Measurements from ENCODE around the gene ROGDI. TPM values are rescaled to one million over a fixed set of nuclear protein-coding genes. Genes with fewer than 3 reads are reported as not detected.
"Not testable (repeated sequence)": the region's sequence is repeated elsewhere in the genome, so short reads cannot be mapped to it uniquely, and the experiment has no call there.

Gene ROGDI
- total and polyA plus RNA-seq, 2 donors = 8.5 to 45.1 TPM

DNA sequence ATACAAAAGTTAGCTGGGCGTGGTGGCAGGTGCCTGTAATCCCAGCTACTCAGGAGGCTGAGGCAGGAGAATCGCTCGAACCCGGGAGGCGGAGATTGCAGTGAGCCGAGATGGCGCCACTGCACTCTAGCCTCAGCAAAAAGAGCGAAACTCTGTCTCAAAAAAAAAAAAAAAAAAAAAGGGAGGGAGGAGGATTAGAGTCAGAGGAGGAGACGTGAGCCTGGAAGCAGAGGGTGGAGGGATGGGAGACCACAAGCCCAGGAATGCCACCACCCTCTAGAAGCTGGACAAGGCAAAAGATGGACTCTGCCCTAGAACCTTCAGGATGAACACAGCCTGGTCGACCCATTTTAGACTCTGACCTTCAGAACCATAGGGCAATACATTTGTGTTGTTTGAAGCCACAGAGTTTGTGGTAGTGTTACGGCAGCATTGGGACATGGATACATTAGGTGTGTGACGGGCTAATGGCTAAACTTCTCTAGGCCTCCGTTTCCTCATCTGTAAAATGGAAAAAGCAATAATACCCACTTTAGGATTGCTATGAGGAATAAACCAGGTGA, 9.4 kb downstream of the ROGDI start:
- H3K4me1 ChIP-seq (ENCODE audit: insufficient read depth) = no peaks in the 10 kb centered on the region
- no peak overlapping the region for H3K27ac ChIP-seq (ENCODE audit: low read depth)
- no peaks in the 10 kb centered on the region for H3K36me3 ChIP-seq (ENCODE audit: insufficient read depth)
- no peak for DNase-seq (ENCODE audit: extremely low spot score)
- WGBS = 72% methylated on average over 13 of the region's 13 CpGs
- H3K4me3 ChIP-seq (ENCODE audit: low read depth, low read length) = no peak overlapping the region

DNA sequence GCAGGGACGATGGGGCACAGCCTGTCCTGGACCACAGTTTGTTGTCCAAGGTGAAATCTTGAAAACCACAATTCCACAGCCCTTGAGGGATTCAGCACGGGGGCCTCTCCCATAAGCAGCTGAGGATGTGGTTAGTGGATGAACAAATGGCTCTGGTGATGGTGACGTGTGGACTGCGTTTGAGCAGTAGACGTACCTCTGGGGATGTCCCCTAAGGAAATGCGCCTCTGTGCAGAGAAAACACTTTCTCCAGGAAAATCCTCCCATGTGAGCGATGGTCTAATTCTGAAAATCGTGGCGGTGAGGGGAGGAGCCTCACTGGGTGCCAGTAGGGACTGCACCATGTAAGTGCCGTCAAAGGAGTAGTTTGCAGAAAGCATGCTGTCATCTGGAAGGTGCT, 11.6 kb downstream of the ROGDI start:
- H3K36me3 ChIP-seq (ENCODE audit: insufficient read depth) = no peaks in the 10 kb centered on the region
- no peak overlapping the region for H3K4me3 ChIP-seq (ENCODE audit: low read depth, low read length)
- 72% methylated on average over 10 of the region's 10 CpGs for WGBS
- H3K4me1 ChIP-seq (ENCODE audit: insufficient read depth) = no peaks in the 10 kb centered on the region
- no peak overlapping the region for H3K27ac ChIP-seq (ENCODE audit: low read depth)
- no peak for DNase-seq (ENCODE audit: extremely low spot score)

DNA sequence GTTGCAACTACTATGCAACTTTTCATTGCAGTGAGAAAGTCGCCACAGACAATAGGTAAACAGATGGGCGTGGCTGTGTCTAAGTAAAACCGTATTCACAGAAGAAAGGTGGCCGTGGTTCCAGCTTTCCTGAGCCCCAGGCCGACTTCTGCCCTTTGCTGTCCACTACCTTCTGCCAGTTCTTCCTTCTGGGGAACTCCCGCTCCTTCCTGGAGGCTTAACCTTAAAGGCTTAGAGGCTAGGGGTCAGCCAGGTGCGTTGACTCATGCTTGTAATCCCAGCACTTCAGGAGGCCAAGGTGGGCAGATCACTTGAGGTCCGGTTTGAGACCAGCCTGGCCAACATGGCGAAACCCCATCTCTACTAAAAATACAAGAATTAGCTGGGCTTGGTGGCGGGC, 12.2 kb downstream of the ROGDI start:
- WGBS = 82% methylated on average over 10 of the region's 10 CpGs
- DNase-seq (ENCODE audit: extremely low spot score) = no peak
- H3K36me3 ChIP-seq (ENCODE audit: insufficient read depth) = no peaks in the 10 kb centered on the region
- H3K27ac ChIP-seq (ENCODE audit: low read depth) = no peak overlapping the region
- H3K4me3 ChIP-seq (ENCODE audit: low read depth, low read length) = no peak overlapping the region
- H3K4me1 ChIP-seq (ENCODE audit: insufficient read depth) = no peaks in the 10 kb centered on the region

DNA sequence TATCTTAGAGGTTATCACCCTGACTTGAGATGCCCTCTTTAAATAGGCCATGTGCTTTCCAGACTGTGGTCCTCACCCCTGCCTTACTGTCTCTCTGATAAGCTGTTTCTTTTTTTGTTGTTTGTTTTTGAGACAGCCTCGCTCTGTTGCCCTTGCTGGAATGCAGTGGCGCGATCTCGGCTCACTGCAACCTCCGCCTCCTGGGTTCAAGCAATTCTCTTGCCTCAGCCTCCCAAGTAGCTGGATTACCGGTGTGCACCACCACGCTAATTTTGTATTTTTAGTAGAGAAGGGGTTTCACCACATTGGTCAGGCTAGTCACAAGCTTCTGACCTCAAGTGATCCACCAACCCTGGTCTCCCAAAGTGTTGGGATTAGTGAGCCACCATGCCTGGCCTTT, 13.5 kb downstream of the ROGDI start:
- Histone ChIP-seq H3K27ac (ENCODE audit: low read depth) (no peak overlapping the region), H3K36me3 (ENCODE audit: insufficient read depth) (no peaks in the 10 kb centered on the region), H3K4me3 (ENCODE audit: low read depth, low read length) (no peak overlapping the region), H3K4me1 (ENCODE audit: insufficient read depth) (no peaks in the 10 kb centered on the region)
- DNase-seq (ENCODE audit: extremely low spot score) = no peak
- 80% methylated on average over 7 of the region's 7 CpGs for WGBS

DNA sequence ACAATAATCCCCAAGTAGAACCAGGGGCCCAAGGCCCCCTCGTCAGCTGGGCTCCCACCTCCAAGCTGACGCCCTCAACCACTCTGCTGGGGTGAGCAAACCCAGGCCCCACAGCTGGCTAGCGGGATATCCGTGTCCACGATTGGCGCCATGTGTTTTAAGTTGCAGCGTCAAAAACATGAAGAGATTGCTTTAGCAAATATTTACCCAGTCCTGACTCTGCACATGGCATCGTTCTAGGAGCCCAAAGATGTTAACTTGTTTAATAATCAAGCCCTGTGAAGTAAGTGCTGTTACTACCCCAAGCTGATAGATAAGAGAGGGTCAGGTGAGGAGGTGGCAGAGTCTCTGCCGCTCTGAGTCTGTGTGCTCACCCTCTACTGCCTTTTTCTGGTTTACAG, 13.9 kb downstream of the ROGDI start:
- DNase-seq (ENCODE audit: extremely low spot score) = no peak
- Histone ChIP-seq H3K27ac (ENCODE audit: low read depth) (no peak overlapping the region), H3K4me1 (ENCODE audit: insufficient read depth) (no peaks in the 10 kb centered on the region), H3K4me3 (ENCODE audit: low read depth, low read length) (no peak overlapping the region), H3K36me3 (ENCODE audit: insufficient read depth) (no peaks in the 10 kb centered on the region)
- 43% methylated on average over 9 of the region's 9 CpGs for WGBS

DNA sequence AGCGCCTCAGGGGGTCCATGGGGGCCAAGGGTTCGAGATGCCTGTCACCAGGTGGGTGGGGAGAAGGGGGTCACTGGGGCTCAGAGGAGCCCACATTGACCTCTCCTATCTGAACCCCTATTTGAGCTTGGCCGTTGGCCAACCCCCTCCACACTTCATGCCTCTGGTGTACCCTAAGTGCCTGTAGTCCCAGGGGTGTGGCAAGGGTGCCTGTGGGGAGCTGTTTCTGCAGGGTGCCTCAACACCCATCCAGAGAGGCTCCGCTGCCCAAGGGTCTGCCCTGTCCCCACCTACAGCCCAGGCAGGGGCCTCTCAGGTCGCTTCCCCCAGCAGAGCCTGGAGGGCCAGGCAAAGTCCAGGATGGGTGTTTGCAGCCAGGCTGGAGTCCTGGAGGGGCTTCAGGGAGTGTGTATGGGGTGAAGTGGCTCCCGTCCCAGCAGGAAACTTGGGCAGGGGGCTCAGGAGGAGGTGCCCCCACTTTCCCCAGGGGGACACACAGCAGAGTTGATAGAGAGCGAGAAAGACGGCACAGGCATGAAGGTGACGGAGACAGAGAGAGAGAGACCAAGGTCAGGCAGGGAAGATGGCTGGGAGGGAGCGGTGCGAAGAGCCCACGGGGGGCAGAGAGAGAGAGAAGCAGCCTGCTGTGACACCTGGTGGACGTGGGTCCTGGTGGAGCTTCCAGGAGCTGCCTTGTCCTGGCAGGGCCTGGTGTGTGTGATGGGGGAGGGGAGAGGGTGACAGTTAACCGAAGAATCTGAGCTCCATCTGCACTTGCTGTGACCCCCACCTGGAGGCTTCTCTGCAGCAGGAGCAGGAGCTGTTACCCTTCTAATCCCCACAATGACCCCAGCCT, 14.6 kb downstream of the ROGDI start, which contains the start of gene SEPTIN12:
SEPTIN12 (minus strand) TSS at position 719 of the 856 bp plus-strand sequence; CDS start at position 19, 700 bp downstream.
- DNase-seq (ENCODE audit: extremely low spot score) = no peak
- Histone ChIP-seq H3K4me3 (ENCODE audit: low read depth, low read length) (no peak within 1 kb of the TSS), H3K4me1 (ENCODE audit: insufficient read depth) (no peaks in the 10 kb centered on the region), H3K27ac (ENCODE audit: low read depth) (no peak within 1 kb of the TSS), H3K36me3 (ENCODE audit: insufficient read depth) (no peaks in the 10 kb centered on the region)
- WGBS = 71% methylated on average over 14 of the region's 14 CpGs

DNA sequence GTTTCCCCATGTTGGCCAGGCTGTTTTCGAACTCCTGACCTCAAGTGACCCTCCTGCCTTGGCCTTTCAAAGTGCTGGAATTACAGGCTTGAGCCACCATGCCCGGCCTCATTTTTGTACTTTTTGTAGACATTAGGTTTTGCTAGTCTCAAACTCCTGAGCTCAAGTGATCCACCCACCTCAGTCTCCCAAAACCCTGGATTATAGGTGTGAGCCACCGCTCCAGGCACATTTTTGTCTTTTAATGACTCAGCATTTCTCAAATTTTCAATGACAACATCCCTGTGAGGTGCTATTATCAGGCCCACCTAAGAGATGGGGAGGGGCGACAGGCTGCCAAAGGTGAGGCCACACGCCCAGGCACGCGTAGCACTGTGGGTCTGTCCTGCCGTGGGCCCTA, 15.4 kb downstream of the ROGDI start:
- WGBS = 96% methylated on average over 8 of the region's 8 CpGs
- DNase-seq (ENCODE audit: extremely low spot score) = no peak
- no peaks in the 10 kb centered on the region for H3K36me3 ChIP-seq (ENCODE audit: insufficient read depth)
- H3K4me3 ChIP-seq (ENCODE audit: low read depth, low read length) = no peak overlapping the region
- H3K4me1 ChIP-seq (ENCODE audit: insufficient read depth) = no peaks in the 10 kb centered on the region
- H3K27ac ChIP-seq (ENCODE audit: low read depth) = no peak overlapping the region

DNA sequence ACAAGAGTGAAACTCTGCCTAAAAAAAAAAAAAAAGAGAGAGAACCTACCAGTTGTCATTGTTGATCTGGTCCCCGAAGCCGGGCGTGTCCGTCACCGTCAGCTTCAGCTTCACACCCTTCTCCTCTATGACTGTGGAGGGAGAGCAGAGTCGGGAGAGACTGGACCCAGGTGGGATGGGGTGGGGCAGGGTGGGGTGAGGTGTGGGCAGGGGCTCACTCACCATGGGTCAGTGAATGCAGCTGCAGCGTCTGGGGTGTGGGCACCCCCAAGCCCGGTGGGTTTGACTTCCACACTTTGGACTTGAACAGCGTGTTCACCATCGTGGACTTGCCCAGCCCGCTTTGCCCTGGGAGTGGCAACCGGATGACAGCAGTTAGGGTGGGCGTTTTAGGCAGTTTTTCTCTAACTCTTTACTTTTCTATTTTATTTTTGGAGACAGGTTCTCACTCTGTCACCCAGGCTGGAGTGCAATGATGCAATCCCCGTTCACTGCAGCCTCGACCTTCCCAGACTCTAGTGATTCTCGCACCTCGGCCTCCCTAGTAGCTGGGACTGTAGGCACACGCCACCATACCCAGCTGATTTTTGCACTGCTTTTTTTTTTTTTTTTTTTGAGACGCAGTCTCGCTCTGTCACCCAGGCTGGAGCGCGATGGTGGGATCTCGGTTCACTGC, 16.5 kb downstream of the ROGDI start:
- Histone ChIP-seq H3K27ac (ENCODE audit: low read depth) (no peak overlapping the region), H3K4me1 (ENCODE audit: insufficient read depth) (no peaks in the 10 kb centered on the region), H3K4me3 (ENCODE audit: low read depth, low read length) (no peak overlapping the region), H3K36me3 (ENCODE audit: insufficient read depth) (no peaks in the 10 kb centered on the region)
- no peak for DNase-seq (ENCODE audit: extremely low spot score)
- WGBS = 93% methylated on average over 23 of the region's 23 CpGs

DNA sequence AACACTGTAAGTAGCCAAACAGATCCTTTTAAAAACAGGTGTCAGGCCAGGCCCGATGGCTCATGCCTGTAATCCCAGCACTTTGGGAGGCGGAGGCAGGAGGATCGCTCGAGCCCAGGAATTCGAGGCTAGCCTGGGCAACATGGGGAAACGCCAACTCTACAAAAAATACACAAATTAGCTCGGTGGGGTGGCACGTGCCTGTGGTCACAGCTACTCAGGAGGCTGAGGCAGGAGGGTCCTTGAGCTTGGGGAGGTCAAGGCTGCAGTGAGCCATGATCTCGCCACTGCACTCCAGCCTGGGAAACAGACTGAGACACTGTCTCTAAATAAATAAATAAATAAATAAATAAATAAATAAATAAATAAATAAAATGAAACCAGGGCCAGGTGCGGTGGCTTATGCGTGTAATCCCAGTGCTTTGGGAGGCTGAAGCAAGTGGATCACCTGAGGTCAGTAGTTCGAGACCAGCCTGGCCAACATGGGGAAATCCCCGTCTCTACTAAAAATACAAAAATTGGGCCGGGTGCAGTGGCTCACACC, 17.9 kb downstream of the ROGDI start:
- H3K36me3 ChIP-seq (ENCODE audit: insufficient read depth); H3K4me3 ChIP-seq (ENCODE audit: low read depth, low read length); DNase-seq (ENCODE audit: extremely low spot score); H3K4me1 ChIP-seq (ENCODE audit: insufficient read depth); H3K27ac ChIP-seq (ENCODE audit: low read depth): not testable (repeated sequence)
- WGBS = 91% methylated on average over 14 of the region's 14 CpGs

DNA sequence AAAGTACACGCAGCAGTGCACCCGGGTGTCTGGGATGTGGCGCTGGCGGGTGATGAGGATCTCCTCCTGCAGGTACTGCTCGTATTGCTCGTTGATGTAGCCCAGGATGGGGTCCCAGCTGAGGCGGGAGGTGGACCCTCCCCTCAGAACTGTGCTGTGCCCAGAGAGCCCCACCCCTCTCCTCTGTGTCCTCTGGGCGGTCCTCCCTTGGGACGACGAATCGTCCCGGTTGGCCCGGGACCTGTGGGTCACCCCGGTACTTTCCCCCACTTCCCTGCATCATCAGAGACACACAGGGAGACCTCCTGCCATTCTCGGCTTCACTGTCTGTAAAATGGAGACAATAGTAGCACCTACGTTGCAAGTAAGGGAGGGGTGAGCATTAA, 18.5 kb downstream of the ROGDI start:
- Histone ChIP-seq H3K27ac (ENCODE audit: low read depth) (no peak overlapping the region), H3K4me3 (ENCODE audit: low read depth, low read length) (no peak overlapping the region), H3K36me3 (ENCODE audit: insufficient read depth) (no peaks in the 10 kb centered on the region), H3K4me1 (ENCODE audit: insufficient read depth) (no peaks in the 10 kb centered on the region)
- no peak for DNase-seq (ENCODE audit: extremely low spot score)
- 68% methylated on average over 16 of the region's 16 CpGs for WGBS

DNA sequence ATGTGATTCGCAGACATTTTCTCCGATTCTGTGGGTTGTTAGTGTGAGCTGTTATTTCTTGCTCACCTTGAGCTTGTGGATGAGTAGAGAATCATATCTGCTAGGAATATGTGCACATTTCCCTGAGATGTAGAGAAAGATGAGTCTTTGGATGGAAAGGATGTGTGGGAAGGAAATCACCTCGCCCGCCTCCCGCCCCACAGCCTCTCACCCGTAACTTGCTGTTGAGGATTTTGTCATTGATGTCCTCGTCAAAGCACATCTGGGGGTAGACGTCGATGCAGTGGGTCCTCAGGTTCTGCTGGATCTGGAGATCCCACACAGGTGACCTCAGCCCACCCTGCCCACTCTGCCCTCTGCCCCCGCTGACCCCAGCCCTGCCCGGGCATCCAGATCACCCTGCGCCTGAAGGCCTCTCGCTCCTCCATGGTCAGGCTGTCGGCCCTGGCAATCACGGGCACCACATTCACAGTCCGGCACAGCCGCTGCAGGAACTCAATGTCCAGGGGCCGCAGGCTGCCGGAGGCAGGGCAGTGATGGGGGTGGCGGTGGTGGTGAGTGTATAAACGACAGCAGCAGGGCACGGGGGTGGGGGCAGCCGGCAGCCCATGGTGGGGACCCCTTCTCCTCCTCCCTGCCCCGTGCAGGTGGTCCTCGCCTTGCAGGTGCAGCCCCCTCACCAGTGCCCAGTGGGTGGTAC, 19.0 kb downstream of the ROGDI start:
- no peak for DNase-seq (ENCODE audit: extremely low spot score)
- WGBS = 86% methylated on average over 25 of the region's 25 CpGs
- no peak overlapping the region for H3K4me3 ChIP-seq (ENCODE audit: low read depth, low read length)
- no peaks in the 10 kb centered on the region for H3K36me3 ChIP-seq (ENCODE audit: insufficient read depth)
- no peaks in the 10 kb centered on the region for H3K4me1 ChIP-seq (ENCODE audit: insufficient read depth)
- no peak overlapping the region for H3K27ac ChIP-seq (ENCODE audit: low read depth)

DNA sequence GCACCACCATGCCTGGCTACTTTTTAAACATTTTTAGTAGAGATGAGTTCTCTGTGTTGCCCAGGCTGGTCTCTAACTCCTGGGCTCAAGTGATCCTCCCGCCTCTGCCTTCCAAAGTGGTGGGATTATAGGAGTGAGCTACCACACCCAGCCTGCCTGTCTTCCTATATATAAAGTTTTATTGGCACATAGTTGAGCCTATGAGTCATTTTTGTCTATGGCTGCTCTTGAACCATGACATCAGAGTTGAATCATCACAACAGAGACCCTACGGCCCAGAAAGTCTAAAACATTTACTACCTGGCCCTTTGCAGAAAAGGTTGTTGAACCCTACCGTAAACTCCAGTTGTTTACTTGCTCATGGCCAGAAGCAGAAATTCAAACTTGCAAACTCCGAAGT, 22.2 kb downstream of the ROGDI start:
- no peaks in the 10 kb centered on the region for H3K36me3 ChIP-seq (ENCODE audit: insufficient read depth)
- 69% methylated on average over 4 of the region's 4 CpGs for WGBS
- no peak overlapping the region for H3K27ac ChIP-seq (ENCODE audit: low read depth)

DNA sequence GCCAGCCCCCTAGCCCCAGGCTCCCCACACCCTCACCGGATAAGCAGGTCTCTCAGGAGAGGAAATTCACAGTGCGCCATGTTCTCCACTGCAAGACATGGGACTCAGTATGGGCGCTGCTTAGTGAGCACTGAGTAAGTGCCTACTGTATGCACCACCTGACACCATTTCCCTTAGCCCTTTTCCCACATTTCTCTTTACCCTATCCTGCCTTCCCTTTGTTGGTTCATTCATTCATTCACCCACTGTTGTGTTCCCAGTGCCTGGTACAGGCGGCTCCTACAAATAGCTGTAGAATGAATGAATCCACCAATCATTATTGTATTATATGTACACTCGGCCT, 24.4 kb downstream of the ROGDI start:
- WGBS = 87% methylated on average over 5 of the region's 5 CpGs
- no peak for DNase-seq (ENCODE audit: extremely low spot score)

More for the DNA sequence above, 22.2 kb downstream of the ROGDI start:
- no peak for DNase-seq (ENCODE audit: extremely low spot score)
- Histone ChIP-seq H3K4me1 (ENCODE audit: insufficient read depth) (no peaks in the 10 kb centered on the region), H3K4me3 (ENCODE audit: low read depth, low read length) (no peak overlapping the region)

More for the DNA sequence above, 24.4 kb downstream of the ROGDI start:
- Histone ChIP-seq H3K36me3 (ENCODE audit: insufficient read depth) (no peaks in the 10 kb centered on the region), H3K4me1 (ENCODE audit: insufficient read depth) (no peaks in the 10 kb centered on the region), H3K27ac (ENCODE audit: low read depth) (no peak overlapping the region), H3K4me3 (ENCODE audit: low read depth, low read length) (no peak overlapping the region)
